ENCODE measurements around the gene CACNG4. TPM values are rescaled to one million over a fixed set of nuclear protein-coding genes. Genes with fewer than 3 reads are reported as not detected.

CACNG4 gene
- total and polyA plus RNA-seq, 2 of the 4 experiments (the other 2 are of a cell fraction) = under 0.01 to 0.53 TPM

GRCh38 chr17:66963521-66963908 lies 992 bp upstream of the CACNG4 start:
- 20% methylated on average over 1 of the region's 8 CpGs; no CpG with 5 or more reads in 1 of the 2 experiments for WGBS, 2 experiments (ENCODE audit: extremely low coverage in 2 of 2, insufficient read length in 1 of 2)
- H2BK20ac ChIP-seq (ENCODE audit: low read depth, low read length) = no peak overlapping the region
- no peak overlapping the region for H3K23ac ChIP-seq (ENCODE audit: low read depth, low read length)
- H3K9me3 ChIP-seq (ENCODE audit: control insufficient read depth, insufficient read depth, low read length) = no peaks in the 10 kb centered on the region
- H2AK5ac ChIP-seq (ENCODE audit: low read depth, low read length) = no peak overlapping the region
- no peak overlapping the region for H2BK5ac ChIP-seq (ENCODE audit: low read depth, low read length, poor library complexity, severe bottlenecking)
- intact Hi-C loops (cut with micrococcal nuclease) = no loop called here
- in situ Hi-C loops (cut with MboI; ENCODE audit: low sequenced_read_pairs) = no loop called here
- peaks cover 69% of the 10 kb centered on the region for H3K27me3 ChIP-seq (ENCODE audit: control insufficient read depth, insufficient read depth, low read length)
- no peak overlapping the region for H3K4me3 ChIP-seq (ENCODE audit: insufficient read depth, low read depth, low read length)
- no peak overlapping the region for H4K5ac ChIP-seq (ENCODE audit: low read depth, low read length)
- no peaks in the 10 kb centered on the region for H4K20me1 ChIP-seq (ENCODE audit: insufficient read depth, low read length)
- no peak overlapping the region for H3K56ac ChIP-seq (ENCODE audit: extremely low read depth, insufficient read depth, low read length)
- no peak overlapping the region for H4K8ac ChIP-seq (ENCODE audit: low read depth in 2 of 2, low read length in 2 of 2)
- peaks cover 3% of the 10 kb centered on the region for H3K4me1 ChIP-seq (ENCODE audit: control insufficient read depth, insufficient read depth, low read length)
- TF ChIP-seq MXI1 (IDR thresholded peaks at IDR 0.05; ENCODE audit: borderline replicate concordance, low read depth, low read length) = no peak
- TF ChIP-seq CEBPB (IDR thresholded peaks at IDR 0.05; ENCODE audit: low read depth, low read length) = peak; percentile 21; the same call in 1 of the 2 replicates
- no peak overlapping the region for H3K9ac ChIP-seq (ENCODE audit: low read depth, low read length)
- H3K36me3 ChIP-seq (ENCODE audit: control insufficient read depth, insufficient read depth, low read length) = no peaks in the 10 kb centered on the region
- DNase-seq (no peak), ATAC-seq (ENCODE audit: low read depth) (no peak)
- H4K91ac ChIP-seq (ENCODE audit: insufficient read depth, low read depth, low read length) = no peak overlapping the region
- no peak overlapping the region for H3K18ac ChIP-seq (ENCODE audit: low read depth, low read length)
- H2BK15ac ChIP-seq (ENCODE audit: low read depth, low read length) = no peak overlapping the region
- dilution Hi-C loops (cut with HindIII; ENCODE audit: low sequenced_read_pairs, unreplicated experiment) = no loop called here
- H3K4ac ChIP-seq (ENCODE audit: low read depth, low read length) = no peak overlapping the region
- H2AFZ ChIP-seq (replicated peaks; ENCODE audit: low read length, poor library complexity) = no peak overlapping the region
- no peak overlapping the region for H3K4me2 ChIP-seq (ENCODE audit: low read depth, low read length)
- no peak overlapping the region for H3K14ac ChIP-seq (replicated peaks; ENCODE audit: low read depth, low read length)
- H3K27ac ChIP-seq (ENCODE audit: insufficient read depth, low read length) = no peak overlapping the region
- no peak overlapping the region for H2BK120ac ChIP-seq (ENCODE audit: low read depth, low read length)
- H3K9me1 ChIP-seq (ENCODE audit: insufficient read depth, low read length) = 0 out of 2 replicates have a peak, but pooled peaks cover under 1% of the 10 kb centered on the region
- ChIA-PET CTCF (no interaction called here), POLR2A (ENCODE audit: unreplicated experiment) (no interaction called here)
- no peaks in the 10 kb centered on the region for H3K79me1 ChIP-seq (ENCODE audit: low read depth in 1 of 2, low read length in 2 of 2)
- BruUV-seq (replicated peaks) = no TSS peak
- no peak overlapping the region for H2AK9ac ChIP-seq (replicated peaks; ENCODE audit: low read depth, low read length, poor library complexity)

Data from IMR-90 (cell line).